GM10248 (cell line): ENCODE measurements around the gene KLF9.

Experiments
- CTCF ChIA-PET: fragments of 300-600 bp; sonication (Branson Sonifier 250); formaldehyde crosslinking; extraction: SDS; loops from one replicate; lab custom pipeline; 2021; ENCODE audit warnings: antibody characterized with exemption; lab: Yijun Ruan, JAX
- POLR2A ChIA-PET: fragments of 350-650 bp; sonication (Branson Sonifier 250); formaldehyde crosslinking; extraction: SDS; loops from one replicate; lab custom pipeline; 2020; ENCODE audit warnings: antibody characterized with exemption; lab: Yijun Ruan, JAX
- DNase-seq: peaks from one replicate; pipeline ENCODE4 v3.0.0; 2012; ENCODE audit errors: extremely low spot score
- CTCF ChIP-seq: IDR thresholded peaks from 2 replicates; pipeline ENCODE4 v1.5.1; 2012; ENCODE audit warnings: mild to moderate bottlenecking, low read depth; ENCODE audit errors: extremely low read depth, missing control alignments, control extremely low read depth

Gene KLF9

DNA sequence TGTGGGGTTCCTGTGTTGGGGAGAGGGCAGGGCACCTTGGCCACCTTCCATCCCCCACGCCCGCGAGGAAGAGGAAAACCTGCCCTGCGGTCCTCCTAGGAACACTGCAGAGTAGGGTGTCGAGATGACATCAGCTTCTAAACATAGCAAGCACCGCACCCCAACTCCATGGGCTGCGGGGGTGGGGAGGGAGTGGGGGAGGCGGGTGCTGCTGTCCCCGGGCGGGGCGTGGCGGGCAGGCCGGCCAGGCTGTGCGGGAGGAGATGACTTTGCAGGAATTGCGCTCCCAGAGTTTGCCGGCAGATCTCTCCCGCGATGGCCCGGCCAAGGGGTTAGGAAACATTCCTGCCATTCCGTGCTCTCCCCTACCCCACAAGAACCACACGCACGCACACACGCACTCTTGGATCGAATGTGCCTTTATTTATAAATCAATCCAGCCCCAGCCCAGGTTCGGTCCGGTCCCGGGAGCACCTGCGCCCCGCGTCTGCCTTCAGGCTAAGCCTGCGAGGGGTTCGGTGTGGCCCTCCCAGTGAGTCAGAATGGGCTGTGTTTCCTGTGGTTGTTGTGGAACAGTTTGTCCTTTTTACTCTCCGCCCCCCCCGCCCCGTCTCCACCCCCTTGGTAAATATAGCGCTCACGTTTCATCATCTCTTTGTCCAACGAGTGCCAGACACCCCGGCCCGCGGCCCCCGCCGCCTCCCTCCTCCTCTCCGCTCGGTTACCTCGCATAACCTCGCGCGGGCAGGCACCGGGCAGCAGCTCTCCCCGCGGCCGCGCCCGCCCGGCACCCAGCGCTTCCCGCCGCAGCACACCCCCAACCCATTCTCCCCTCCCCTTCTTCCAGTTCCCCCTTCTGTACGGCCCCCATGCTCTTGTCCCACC lies 5.3 kb upstream of the KLF9 start:
- ChIA-PET CTCF (interaction anchor here (0.6 to 1.4 kb wide), 2 partner anchors 14 to 157 kb away, joined by 3 read pairs; no protein-coding TSS in a partner anchor), POLR2A (interaction anchor here (0.6 kb wide), 4 partner anchors 54 to 1482 kb away, joined by 3 to 7 read pairs (median 4); no protein-coding TSS in a partner anchor)
- DNase-seq: peak; percentile 78
- no peak for TF ChIP-seq CTCF

DNA sequence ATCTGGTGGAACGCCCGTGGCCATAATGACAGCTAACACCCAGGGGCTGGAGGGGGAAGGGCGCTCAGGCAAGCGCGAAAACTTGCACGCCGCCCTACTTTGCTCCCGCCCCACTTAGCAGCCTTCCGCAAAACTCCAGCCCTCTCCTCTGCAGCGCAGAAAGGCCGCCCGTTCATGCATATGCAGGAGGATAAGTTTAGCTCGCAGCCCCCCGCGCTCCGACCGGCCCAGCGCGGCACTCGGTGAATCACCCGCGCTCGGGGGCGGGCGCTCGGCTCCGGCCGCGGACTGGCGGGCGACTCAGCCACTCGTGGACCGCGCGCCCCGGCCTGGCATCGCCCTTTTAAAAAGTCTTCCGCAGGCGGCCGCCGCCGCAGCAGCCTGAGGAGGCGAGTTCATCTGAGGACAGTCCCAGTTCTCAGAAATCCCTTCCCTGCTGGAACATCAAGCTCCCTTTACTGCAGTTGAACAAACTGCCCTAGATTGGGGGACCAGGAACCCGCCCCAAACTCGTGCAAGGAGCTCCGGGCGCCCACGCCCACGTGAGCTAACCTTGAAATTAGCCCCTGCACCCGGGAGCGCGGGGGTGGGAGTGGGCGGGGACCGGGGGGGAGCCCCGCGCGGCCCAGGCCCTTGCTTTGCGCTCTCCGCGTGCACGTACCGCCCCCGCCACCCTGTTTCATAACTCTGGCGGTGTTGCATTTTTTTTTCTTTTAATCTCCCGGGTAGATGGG lies 4.5 kb upstream of the KLF9 start:
- CTCF ChIA-PET: interaction anchor here (0.6 to 1.4 kb wide), 4 partner anchors 8 to 156 kb away, joined by 3 read pairs; no protein-coding TSS in a partner anchor
- no peak for TF ChIP-seq CTCF
- peak; percentile 84 for DNase-seq
- POLR2A ChIA-PET: interaction anchor here (0.6 kb wide), 2 partner anchors 55 to 808 kb away, joined by 3 read pairs; no protein-coding TSS in a partner anchor

GRCh38 chr9:70415476-70415875 lies 1.0 kb upstream of the KLF9 start:
- ChIA-PET POLR2A (no interaction called here), CTCF (no interaction called here)

GRCh38 chr9:70415041-70415440 lies 584 bp upstream of the KLF9 start:
- no peak for TF ChIP-seq CTCF
- ChIA-PET POLR2A (no interaction called here), CTCF (interaction anchor here (1.2 to 1.4 kb wide), 2 partner anchors 14 to 187 kb away, joined by 3 to 4 read pairs; no protein-coding TSS in a partner anchor)
- DNase-seq: no peak

More at GRCh38 chr9:70415476-70415875, 1.0 kb upstream of the KLF9 start:
- no peak for DNase-seq
- no peak for TF ChIP-seq CTCF

GRCh38 chr9:70413464-70413798 lies 1.0 kb downstream of the KLF9 start:
- TF ChIP-seq CTCF: no peak
- POLR2A ChIA-PET: no interaction called here
- CTCF ChIA-PET: no interaction called here
- peak; percentile 52 for DNase-seq

DNA sequence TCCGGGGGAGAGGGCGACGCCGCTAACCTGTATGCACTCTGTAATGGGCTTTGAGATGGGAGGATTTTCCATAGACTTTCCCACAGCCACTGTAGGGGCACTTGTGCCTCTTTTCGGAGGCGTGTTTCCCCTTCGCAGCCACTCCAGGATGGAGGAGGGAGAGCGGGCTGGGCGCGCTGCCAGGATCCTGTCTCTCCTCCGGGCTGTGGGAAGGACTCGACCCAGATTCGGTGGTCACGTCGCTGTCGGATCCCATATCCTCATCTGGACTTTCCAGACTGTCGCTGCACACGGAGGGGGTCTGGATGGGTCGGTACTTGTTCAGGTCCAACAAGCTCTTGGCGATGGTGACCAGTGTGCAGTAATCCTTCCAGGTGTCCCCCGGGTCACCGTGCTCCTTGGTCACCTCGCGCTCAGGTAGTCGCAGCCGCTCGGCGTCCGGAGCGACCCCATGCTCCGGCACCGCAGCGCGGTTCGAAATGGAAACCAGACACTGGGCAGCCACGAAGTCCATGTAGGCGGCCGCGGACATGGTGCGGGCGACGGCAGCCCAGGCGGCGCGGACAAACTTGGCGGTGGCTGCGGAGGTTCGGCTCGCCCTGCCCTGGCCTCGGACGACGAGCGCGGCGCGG lies 1.5 kb downstream of the KLF9 start:
- TF ChIP-seq CTCF: no peak
- ChIA-PET POLR2A (no interaction called here), CTCF (no interaction called here)
- no peak for DNase-seq
